ENCODE data around the gene MBNL3.

Gene MBNL3

DNA sequence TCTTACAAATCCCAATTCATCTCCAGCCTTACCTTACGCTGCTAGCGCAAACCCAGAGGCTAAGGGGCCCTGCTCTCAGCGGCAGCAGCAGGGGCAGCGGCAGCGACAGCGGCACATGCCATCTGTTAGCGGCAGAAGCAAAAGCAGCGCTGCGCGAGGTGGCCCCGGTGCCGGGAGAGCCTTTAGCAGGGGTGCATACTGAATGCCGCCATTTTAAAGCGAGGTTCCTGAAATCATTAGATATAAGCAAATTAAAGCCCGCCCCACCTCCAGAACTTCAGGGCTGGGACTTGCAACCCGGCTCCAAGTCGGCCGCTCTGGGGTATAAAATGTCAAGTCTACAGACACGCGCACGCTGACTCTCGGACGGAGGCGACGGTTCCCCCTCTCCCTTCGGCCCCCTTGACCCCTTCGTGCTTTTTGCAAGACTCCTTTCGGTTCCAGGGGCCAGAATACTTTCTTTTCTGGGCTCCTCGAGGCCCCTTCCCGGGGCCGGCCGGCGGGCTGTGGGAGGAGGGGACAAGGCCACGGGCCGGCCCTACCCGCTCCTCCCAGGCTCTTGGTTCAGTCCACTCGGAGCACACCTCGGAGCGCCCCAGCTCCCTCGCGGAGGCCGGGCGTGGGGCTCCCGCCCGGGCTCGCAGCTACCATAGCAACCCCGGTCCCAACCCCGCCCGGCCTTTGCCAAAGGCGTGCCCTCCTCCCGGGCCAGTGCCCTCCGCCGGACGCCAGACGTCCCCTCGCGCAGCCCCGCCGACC is at the start of gene MBNL3:
MBNL3 (minus strand) TSS at position 220 of the 759 bp plus-strand sequence. CDS start 49,427 bp downstream, outside the sequence.
- Mint-ChIP-seq H3K27ac (ENCODE audit: low read depth) (peak within 1 kb of the TSS; percentile 93), H3K36me3 (ENCODE audit: insufficient read depth) (peaks cover 11% of the 10 kb centered on the region), H3K9me3 (no peaks in the 10 kb centered on the region), H3K27me3 (no peaks in the 10 kb centered on the region), H3K4me3 (peak within 1 kb of the TSS; percentile 98), H3K4me1 (peaks cover 32% of the 10 kb centered on the region)
- peak; percentile 39 to 55 for DNase-seq (ENCODE audit: low spot score in 2 of 2)
- peak; percentile 62 for ATAC-seq (replicated peaks; ENCODE audit: extremely low read depth, poor library complexity, severe bottlenecking)

DNA sequence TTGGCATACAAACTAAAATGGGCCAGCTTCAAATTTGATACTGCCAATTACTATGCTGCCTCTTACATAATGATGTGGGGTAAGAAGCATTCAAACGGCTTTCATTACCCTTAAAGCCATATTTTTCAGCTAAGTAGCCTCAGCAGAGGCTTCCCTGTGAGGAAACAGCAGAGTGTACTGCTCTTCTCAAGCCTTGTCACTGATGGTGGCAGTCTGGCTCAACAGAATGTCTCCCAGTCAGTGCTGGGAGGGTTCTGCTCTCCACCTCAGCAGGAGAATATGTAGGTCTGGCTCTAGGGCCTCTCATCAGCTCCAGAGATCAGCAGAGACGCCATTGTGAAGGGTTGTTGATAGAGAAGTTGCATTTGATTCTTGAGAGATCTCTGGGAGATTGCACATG is 44.6 kb upstream of the MBNL3 start:
- DNase-seq (ENCODE audit: low spot score in 2 of 2) (no peak), ATAC-seq (replicated peaks; ENCODE audit: extremely low read depth, poor library complexity, severe bottlenecking) (no peak)
- Mint-ChIP-seq H3K27ac (ENCODE audit: low read depth) (no peak overlapping the region), H3K9me3 (no peaks in the 10 kb centered on the region), H3K4me1 (no peaks in the 10 kb centered on the region), H3K27me3 (peaks cover 16% of the 10 kb centered on the region), H3K4me3 (no peak overlapping the region), H3K36me3 (ENCODE audit: insufficient read depth) (no peaks in the 10 kb centered on the region)

- Mint-ChIP-seq H3K4me1 (no peaks in the 10 kb centered on the region), H3K9me3 (no peaks in the 10 kb centered on the region), H3K36me3 (ENCODE audit: insufficient read depth) (no peaks in the 10 kb centered on the region), H3K27me3 (peaks cover 21% of the 10 kb centered on the region), H3K4me3 (no peak overlapping the region), H3K27ac (ENCODE audit: low read depth) (no peak overlapping the region)
- ATAC-seq (replicated peaks; ENCODE audit: extremely low read depth, poor library complexity, severe bottlenecking) (no peak), DNase-seq (ENCODE audit: low spot score in 2 of 2) (no peak)
Observed at GRCh38 chrX:132532913-132533312, 44.1 kb upstream of the MBNL3 start.

DNA sequence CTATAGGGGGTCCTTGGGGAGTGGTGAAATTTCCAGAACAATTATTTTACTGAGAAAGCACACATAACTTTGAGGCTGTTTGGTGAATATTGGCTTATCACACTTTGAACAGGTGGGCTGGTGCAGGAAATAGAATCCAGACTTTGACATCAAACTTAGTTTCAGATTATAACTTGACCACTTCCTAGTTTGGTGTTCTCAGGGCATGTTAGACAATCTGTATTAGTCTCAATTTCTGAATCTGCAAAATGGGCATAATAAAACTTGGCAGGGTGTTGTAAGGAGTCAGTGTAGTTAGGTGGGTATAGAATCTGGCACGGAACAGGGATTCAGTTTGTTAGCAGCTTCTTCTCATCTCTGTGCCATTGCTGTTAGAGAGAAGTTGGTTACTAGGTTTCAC is 43.3 kb upstream of the MBNL3 start:
- H3K36me3 Mint-ChIP-seq (ENCODE audit: insufficient read depth) = no peaks in the 10 kb centered on the region
- ATAC-seq (replicated peaks; ENCODE audit: extremely low read depth, poor library complexity, severe bottlenecking) (no peak), DNase-seq (ENCODE audit: low spot score in 2 of 2) (no peak)
- H3K4me1 Mint-ChIP-seq = no peaks in the 10 kb centered on the region
- no peak overlapping the region for H3K4me3 Mint-ChIP-seq
- no peaks in the 10 kb centered on the region for H3K9me3 Mint-ChIP-seq
- no peak overlapping the region for H3K27ac Mint-ChIP-seq (ENCODE audit: low read depth)
- H3K27me3 Mint-ChIP-seq = peaks cover 23% of the 10 kb centered on the region

- DNase-seq (ENCODE audit: low spot score in 2 of 2) (no peak), ATAC-seq (replicated peaks; ENCODE audit: extremely low read depth, poor library complexity, severe bottlenecking) (no peak)
- H3K4me3 Mint-ChIP-seq = no peak overlapping the region
- no peak overlapping the region for H3K27ac Mint-ChIP-seq (ENCODE audit: low read depth)
- H3K4me1 Mint-ChIP-seq = no peaks in the 10 kb centered on the region
- H3K27me3 Mint-ChIP-seq = no peaks in the 10 kb centered on the region
- H3K36me3 Mint-ChIP-seq (ENCODE audit: insufficient read depth) = no peaks in the 10 kb centered on the region
- H3K9me3 Mint-ChIP-seq = no peaks in the 10 kb centered on the region
Observed at GRCh38 chrX:132520792-132521191, 32.0 kb upstream of the MBNL3 start.

GRCh38 chrX:132520213-132520612 is 31.4 kb upstream of the MBNL3 start:
- no peak overlapping the region for H3K27ac Mint-ChIP-seq (ENCODE audit: low read depth)
- H3K4me1 Mint-ChIP-seq = no peaks in the 10 kb centered on the region
- H3K36me3 Mint-ChIP-seq (ENCODE audit: insufficient read depth) = no peaks in the 10 kb centered on the region
- H3K27me3 Mint-ChIP-seq = no peaks in the 10 kb centered on the region
- H3K4me3 Mint-ChIP-seq = no peak overlapping the region
- ATAC-seq (replicated peaks; ENCODE audit: extremely low read depth, poor library complexity, severe bottlenecking) = no peak
- no peak for DNase-seq (ENCODE audit: low spot score in 2 of 2)
- H3K9me3 Mint-ChIP-seq = no peaks in the 10 kb centered on the region

DNA sequence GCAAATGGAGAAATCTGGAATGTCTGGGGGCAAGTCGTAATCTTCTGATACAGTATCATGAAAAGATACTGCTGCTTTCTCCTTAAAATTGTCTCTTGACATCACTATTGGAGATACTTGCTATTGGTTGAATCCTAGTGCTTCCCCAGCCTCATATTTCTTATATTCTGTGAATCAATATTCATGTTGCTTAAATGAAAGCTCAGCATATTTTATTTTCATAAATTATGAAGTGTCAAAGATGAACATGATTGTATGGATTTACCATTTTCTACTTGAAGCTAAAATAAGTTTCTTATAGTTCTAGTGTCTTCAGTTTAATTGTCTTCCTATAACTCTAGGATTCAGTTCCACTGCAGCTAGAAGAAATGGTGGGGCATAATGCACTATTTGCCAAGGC is 29.6 kb upstream of the MBNL3 start:
- Mint-ChIP-seq H3K9me3 (no peaks in the 10 kb centered on the region), H3K4me1 (no peaks in the 10 kb centered on the region), H3K27me3 (no peaks in the 10 kb centered on the region), H3K27ac (ENCODE audit: low read depth) (no peak overlapping the region), H3K4me3 (no peak overlapping the region), H3K36me3 (ENCODE audit: insufficient read depth) (no peaks in the 10 kb centered on the region)
- DNase-seq (ENCODE audit: low spot score in 2 of 2) (no peak), ATAC-seq (replicated peaks; ENCODE audit: extremely low read depth, poor library complexity, severe bottlenecking) (no peak)

DNA sequence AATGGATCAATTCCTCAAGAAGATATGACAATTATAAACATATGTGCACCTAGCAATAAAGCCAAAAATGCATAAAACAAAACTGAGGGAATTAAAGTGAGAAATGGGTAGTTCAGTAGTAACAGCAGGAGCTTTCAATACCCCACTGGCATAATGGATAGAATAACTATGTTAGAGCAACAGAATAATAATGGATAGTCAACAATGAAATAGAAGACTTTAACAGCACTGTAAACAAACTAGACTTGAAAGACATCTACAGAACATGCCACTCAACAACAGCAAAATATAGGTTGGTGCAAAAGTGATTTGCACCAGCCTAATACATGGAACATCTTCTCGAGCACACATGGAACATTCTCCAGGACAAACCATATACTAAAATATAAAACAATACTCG is 20.0 kb upstream of the MBNL3 start:
- no peaks in the 10 kb centered on the region for H3K27me3 Mint-ChIP-seq
- no peaks in the 10 kb centered on the region for H3K4me1 Mint-ChIP-seq
- H3K36me3 Mint-ChIP-seq (ENCODE audit: insufficient read depth) = no peaks in the 10 kb centered on the region
- ATAC-seq (replicated peaks; ENCODE audit: extremely low read depth, poor library complexity, severe bottlenecking) = no peak
- no peak overlapping the region for H3K27ac Mint-ChIP-seq (ENCODE audit: low read depth)
- no peak for DNase-seq (ENCODE audit: low spot score in 2 of 2)
- no peaks in the 10 kb centered on the region for H3K9me3 Mint-ChIP-seq
- H3K4me3 Mint-ChIP-seq = no peak overlapping the region

GRCh38 chrX:132505116-132505515 is 16.3 kb upstream of the MBNL3 start:
- H3K27ac Mint-ChIP-seq (ENCODE audit: low read depth) = no peak overlapping the region
- H3K9me3 Mint-ChIP-seq = no peaks in the 10 kb centered on the region
- ATAC-seq (replicated peaks; ENCODE audit: extremely low read depth, poor library complexity, severe bottlenecking) = no peak
- DNase-seq (ENCODE audit: low spot score in 2 of 2) = no peak
- H3K4me3 Mint-ChIP-seq = no peak overlapping the region
- H3K27me3 Mint-ChIP-seq = no peaks in the 10 kb centered on the region
- H3K4me1 Mint-ChIP-seq = no peaks in the 10 kb centered on the region
- H3K36me3 Mint-ChIP-seq (ENCODE audit: insufficient read depth) = no peaks in the 10 kb centered on the region

- no peak for DNase-seq (ENCODE audit: low spot score in 2 of 2)
- H3K27me3 Mint-ChIP-seq = no peaks in the 10 kb centered on the region
- no peak overlapping the region for H3K4me3 Mint-ChIP-seq
- no peak for ATAC-seq (replicated peaks; ENCODE audit: extremely low read depth, poor library complexity, severe bottlenecking)
- H3K36me3 Mint-ChIP-seq (ENCODE audit: insufficient read depth) = no peaks in the 10 kb centered on the region
- H3K4me1 Mint-ChIP-seq = no peaks in the 10 kb centered on the region
- H3K9me3 Mint-ChIP-seq = no peaks in the 10 kb centered on the region
- no peak overlapping the region for H3K27ac Mint-ChIP-seq (ENCODE audit: low read depth)
Observed at GRCh38 chrX:132504417-132504816, 15.6 kb upstream of the MBNL3 start.

DNA sequence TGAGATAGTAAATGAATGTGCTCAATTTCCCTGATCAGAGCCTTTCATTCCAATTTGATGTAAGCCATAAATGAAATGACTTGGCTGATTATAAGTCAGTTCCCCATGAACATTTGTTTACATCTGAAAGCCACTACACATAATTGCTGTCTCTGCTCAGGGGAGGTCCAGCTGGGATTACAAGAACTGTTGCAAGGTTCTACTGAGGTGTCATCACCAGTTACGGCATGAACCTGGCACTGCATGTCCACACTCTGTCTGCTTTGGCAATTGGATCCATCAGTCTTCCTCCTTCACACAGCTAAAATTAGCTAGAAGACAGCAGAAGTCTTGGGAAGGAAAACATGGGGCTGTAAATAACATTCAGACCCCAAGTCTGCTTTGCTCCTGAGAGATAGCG is 12.8 kb upstream of the MBNL3 start:
- H3K4me1 Mint-ChIP-seq = no peaks in the 10 kb centered on the region
- no peaks in the 10 kb centered on the region for H3K36me3 Mint-ChIP-seq (ENCODE audit: insufficient read depth)
- H3K4me3 Mint-ChIP-seq = no peak overlapping the region
- ATAC-seq (replicated peaks; ENCODE audit: extremely low read depth, poor library complexity, severe bottlenecking) = no peak
- no peaks in the 10 kb centered on the region for H3K9me3 Mint-ChIP-seq
- no peak for DNase-seq (ENCODE audit: low spot score in 2 of 2)
- no peak overlapping the region for H3K27ac Mint-ChIP-seq (ENCODE audit: low read depth)
- peaks cover 26% of the 10 kb centered on the region for H3K27me3 Mint-ChIP-seq

DNA sequence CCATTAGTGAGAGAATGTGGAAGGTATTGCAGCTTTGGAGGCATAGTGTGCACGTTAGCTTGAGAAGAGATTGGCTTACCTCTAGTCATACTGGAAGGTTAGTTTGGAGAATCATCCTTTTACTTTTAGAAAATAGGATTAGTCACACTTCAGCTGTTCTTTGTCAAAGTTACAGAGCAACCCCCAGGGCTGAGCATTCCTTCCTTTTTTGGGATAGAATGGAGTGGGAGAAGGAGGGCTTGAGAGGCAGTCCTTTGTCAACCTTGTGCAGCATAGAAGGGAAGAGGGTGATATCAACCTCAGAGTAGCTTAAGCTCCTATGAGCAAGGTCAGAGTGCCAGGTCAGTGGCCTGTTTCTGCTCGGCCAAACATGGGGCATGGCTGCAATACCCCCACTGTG is 8.6 kb upstream of the MBNL3 start:
- no peaks in the 10 kb centered on the region for H3K36me3 Mint-ChIP-seq (ENCODE audit: insufficient read depth)
- ATAC-seq (replicated peaks; ENCODE audit: extremely low read depth, poor library complexity, severe bottlenecking) (no peak), DNase-seq (ENCODE audit: low spot score in 2 of 2) (no peak)
- no peak overlapping the region for H3K4me3 Mint-ChIP-seq
- H3K27me3 Mint-ChIP-seq = peaks cover 26% of the 10 kb centered on the region
- no peak overlapping the region for H3K27ac Mint-ChIP-seq (ENCODE audit: low read depth)
- H3K4me1 Mint-ChIP-seq = no peaks in the 10 kb centered on the region
- H3K9me3 Mint-ChIP-seq = no peaks in the 10 kb centered on the region

DNA sequence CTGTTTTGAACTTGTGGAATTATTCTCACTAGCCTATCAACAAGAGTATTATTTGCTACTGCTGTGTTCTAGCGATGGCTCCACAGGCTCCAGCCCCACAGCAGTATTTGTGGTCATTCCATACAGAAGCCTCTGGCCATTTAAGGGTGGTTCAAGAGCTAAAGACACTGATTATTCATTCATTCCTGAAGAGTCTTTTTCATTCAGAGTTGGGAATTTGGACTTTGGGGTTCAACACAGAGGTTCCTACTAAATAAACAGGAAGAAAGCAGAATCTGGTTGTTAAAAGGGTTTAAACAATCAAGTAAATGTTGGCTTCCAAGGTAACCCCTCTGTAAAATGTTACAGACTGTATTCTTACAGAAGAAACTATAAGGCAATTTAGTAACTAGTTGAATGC is 4.3 kb upstream of the MBNL3 start:
- Mint-ChIP-seq H3K9me3 (no peaks in the 10 kb centered on the region), H3K27me3 (peaks cover 14% of the 10 kb centered on the region), H3K4me1 (peaks cover 14% of the 10 kb centered on the region), H3K4me3 (no peak overlapping the region), H3K36me3 (ENCODE audit: insufficient read depth) (peaks cover 11% of the 10 kb centered on the region), H3K27ac (ENCODE audit: low read depth) (no peak overlapping the region)
- DNase-seq (ENCODE audit: low spot score in 2 of 2) (no peak), ATAC-seq (replicated peaks; ENCODE audit: extremely low read depth, poor library complexity, severe bottlenecking) (no peak)

Data from central memory CD8-positive, alpha-beta T cell (primary cell).